Parathyroid adenoma (tissue), 2 donors: Measurements from ENCODE around the gene ATRN.
"Not testable (repeated sequence)": the region's sequence is repeated elsewhere in the genome, so short reads cannot be mapped to it uniquely, and the experiment has no call there.

Experiments used
- H2AFZ ChIP-seq: fragments of 300-600 bp; sonication (generic); one replicate; pipeline ENCODE4 v1.7.0; 2017; ENCODE audit warnings: antibody characterized with exemption, mild to moderate bottlenecking
- H3K27ac ChIP-seq: fragments of 300-600 bp; sonication (generic); one replicate; pipeline ENCODE4 v1.7.0; 2017
- H3K27me3 ChIP-seq: fragments of 300-600 bp; sonication (generic); one replicate; pipeline ENCODE4 v1.7.0; 2017; ENCODE audit warnings: low read length; ENCODE audit not compliant: control insufficient read depth, insufficient read depth
- H3K36me3 ChIP-seq: fragments of 300-600 bp; sonication (generic); one replicate; pipeline ENCODE4 v1.7.0; 2017; ENCODE audit warnings: low read length; ENCODE audit not compliant: control insufficient read depth, insufficient read depth
- H3K4me1 ChIP-seq: fragments of 300-600 bp; sonication (generic); one replicate; pipeline ENCODE4 v1.7.0; 2017; ENCODE audit warnings: control low read depth
- H3K4me2 ChIP-seq: fragments of 300-600 bp; sonication (generic); one replicate; pipeline ENCODE4 v1.7.0; 2017; ENCODE audit warnings: low read length
- H3K4me3 ChIP-seq: fragments of 300-600 bp; sonication (generic); one replicate; pipeline ENCODE4 v1.7.0; 2017; ENCODE audit warnings: low read depth, low read length
- H3K79me2 ChIP-seq: fragments of 300-600 bp; sonication (generic); one replicate; pipeline ENCODE4 v1.7.0; 2017; ENCODE audit warnings: control low read depth
- H3K9ac ChIP-seq: fragments of 300-600 bp; sonication (generic); one replicate; pipeline ENCODE4 v1.7.0; 2017; ENCODE audit warnings: mild to moderate bottlenecking
- H3K9me3 ChIP-seq: fragments of 300-600 bp; sonication (generic); one replicate; pipeline ENCODE4 v1.7.0; 2017; ENCODE audit warnings: low read length; ENCODE audit not compliant: control insufficient read depth
- CTCF ChIP-seq: fragments of 300-600 bp; sonication (generic); IDR thresholded peaks from one replicate; pipeline ENCODE4 v1.7.0; 2017; ENCODE audit warnings: antibody characterized with exemption, mild to moderate bottlenecking
- donor health status: primary hyperparathyroidism.

ATRN gene

DNA sequence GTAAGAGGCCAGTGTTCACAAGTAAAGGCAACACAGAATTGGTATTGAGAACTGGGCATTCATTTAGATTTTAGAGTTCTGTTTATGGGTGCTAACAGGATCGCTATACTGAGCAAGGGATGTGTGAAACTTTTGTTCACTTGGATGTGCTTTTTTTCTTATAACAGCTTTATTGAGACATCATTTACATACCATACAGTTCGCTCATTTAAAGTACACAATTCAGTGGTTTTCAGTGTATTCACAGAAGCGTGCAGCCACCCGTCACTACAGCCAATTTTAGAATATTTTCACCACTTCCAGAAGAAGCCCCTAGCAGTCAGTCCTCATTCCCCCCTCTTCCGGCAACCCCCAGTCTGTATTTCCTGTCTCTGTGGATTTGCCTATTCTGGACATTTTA lies 143.6 kb downstream of the ATRN start:
- Histone ChIP-seq H2AFZ (no peak overlapping the region), H3K27ac (no peak overlapping the region), H3K4me2 (no peak overlapping the region), H3K9me3 (no peaks in the 10 kb centered on the region), H3K27me3 (no peaks in the 10 kb centered on the region), H3K4me1 (no peaks in the 10 kb centered on the region), H3K36me3 (no peaks in the 10 kb centered on the region), H3K79me2 (no peaks in the 10 kb centered on the region), H3K4me3 (no peak overlapping the region), H3K9ac (no peak overlapping the region)
- TF ChIP-seq CTCF = no peak

GRCh38 chr20:3615171-3615840 lies 144.5 kb downstream of the ATRN start:
- H2AFZ ChIP-seq, H3K27me3 ChIP-seq, H3K36me3 ChIP-seq: not testable (repeated sequence)

GRCh38 chr20:3616250-3616649 lies 145.4 kb downstream of the ATRN start:
- H3K4me1 ChIP-seq = no peaks in the 10 kb centered on the region
- no peak overlapping the region for H3K27ac ChIP-seq
- H3K9ac ChIP-seq = no peak overlapping the region
- no peaks in the 10 kb centered on the region for H3K79me2 ChIP-seq
- H3K4me2 ChIP-seq = no peak overlapping the region
- H3K36me3 ChIP-seq = no peaks in the 10 kb centered on the region
- no peaks in the 10 kb centered on the region for H3K27me3 ChIP-seq
- H3K4me3 ChIP-seq = no peak overlapping the region
- no peaks in the 10 kb centered on the region for H3K9me3 ChIP-seq
- TF ChIP-seq CTCF = no peak
- no peak overlapping the region for H2AFZ ChIP-seq

More at GRCh38 chr20:3615171-3615840, 144.5 kb downstream of the ATRN start:
- not testable (repeated sequence) for H3K4me3 ChIP-seq, H3K4me1 ChIP-seq, H3K9me3 ChIP-seq, H3K4me2 ChIP-seq, H3K27ac ChIP-seq, H3K9ac ChIP-seq, H3K79me2 ChIP-seq

DNA sequence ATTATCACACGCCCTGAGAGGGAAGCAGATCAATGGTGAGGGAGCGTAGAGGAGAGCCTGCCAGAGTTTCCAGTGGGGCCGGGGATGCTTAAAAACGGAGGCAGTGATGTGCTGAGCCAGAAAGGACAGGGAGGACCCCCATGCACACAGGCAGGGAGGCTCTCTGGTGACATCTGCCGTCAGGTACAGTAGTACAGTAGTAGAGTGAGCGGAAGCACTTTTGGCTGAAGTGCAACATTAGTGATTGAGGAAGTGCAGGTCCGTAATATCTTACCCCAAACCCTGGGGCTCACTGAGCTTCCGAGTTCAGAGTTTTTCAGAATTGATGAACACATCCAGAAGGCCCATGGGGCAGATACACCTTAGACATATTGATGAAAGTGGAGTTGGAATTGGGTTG lies 150.3 kb downstream of the ATRN start:
- no peaks in the 10 kb centered on the region for H3K36me3 ChIP-seq
- H3K4me3 ChIP-seq = no peak overlapping the region
- no peak for TF ChIP-seq CTCF
- H3K9me3 ChIP-seq = no peaks in the 10 kb centered on the region
- no peaks in the 10 kb centered on the region for H3K4me1 ChIP-seq
- no peak overlapping the region for H3K27ac ChIP-seq
- no peak overlapping the region for H2AFZ ChIP-seq
- H3K27me3 ChIP-seq = no peaks in the 10 kb centered on the region
- no peak overlapping the region for H3K4me2 ChIP-seq
- no peaks in the 10 kb centered on the region for H3K79me2 ChIP-seq
- H3K9ac ChIP-seq = no peak overlapping the region

DNA sequence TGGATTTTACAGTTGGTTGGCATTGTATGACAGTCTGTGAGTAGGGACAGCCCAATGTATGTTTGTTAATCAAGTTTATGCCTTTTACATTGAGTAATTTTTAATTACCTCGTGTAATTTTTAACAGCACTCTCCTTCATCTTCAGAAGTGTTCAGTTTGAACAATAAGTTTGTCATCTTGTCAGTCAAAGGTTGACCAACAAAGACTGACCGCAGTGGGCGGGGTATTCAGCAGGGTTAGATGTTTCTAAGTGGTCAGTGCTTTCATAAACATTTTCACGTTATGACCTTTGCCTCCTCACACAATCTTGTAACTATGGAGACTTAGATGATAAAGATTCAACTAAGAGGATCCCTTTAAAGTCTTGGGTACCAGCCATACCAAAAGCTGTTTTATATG lies 151.6 kb downstream of the ATRN start:
- no peak overlapping the region for H2AFZ ChIP-seq
- no peak overlapping the region for H3K27ac ChIP-seq
- no peaks in the 10 kb centered on the region for H3K4me1 ChIP-seq
- H3K27me3 ChIP-seq = no peaks in the 10 kb centered on the region
- no peaks in the 10 kb centered on the region for H3K36me3 ChIP-seq
- H3K4me2 ChIP-seq = no peak overlapping the region
- no peaks in the 10 kb centered on the region for H3K79me2 ChIP-seq
- H3K4me3 ChIP-seq = no peak overlapping the region
- no peaks in the 10 kb centered on the region for H3K9me3 ChIP-seq
- no peak overlapping the region for H3K9ac ChIP-seq
- TF ChIP-seq CTCF = no peak
